Erythroblast (primary cell): Measurements from ENCODE around the gene POLR1C.
"Not testable (repeated sequence)": the region's sequence is repeated elsewhere in the genome, so short reads cannot be mapped to it uniquely, and the experiment has no call there.

ENCODE experiments used
- DNase-seq, 2 experiments: peaks; one replicate each; lab custom pipeline; 2025; lab: John Stamatoyannopoulos, UW
- GATA1 ChIP-seq: IDR thresholded peaks from 2 replicates; pipeline ENCODE4 v1.6.1; 2011; ENCODE audit warnings: low read depth, mild to moderate bottlenecking, control low read depth, low read length, moderate library complexity
- POLR2A ChIP-seq: IDR thresholded peaks from 2 replicates; pipeline ENCODE4 v1.6.1; 2011; ENCODE audit warnings: mild to moderate bottlenecking, low read length

The POLR1C gene

DNA sequence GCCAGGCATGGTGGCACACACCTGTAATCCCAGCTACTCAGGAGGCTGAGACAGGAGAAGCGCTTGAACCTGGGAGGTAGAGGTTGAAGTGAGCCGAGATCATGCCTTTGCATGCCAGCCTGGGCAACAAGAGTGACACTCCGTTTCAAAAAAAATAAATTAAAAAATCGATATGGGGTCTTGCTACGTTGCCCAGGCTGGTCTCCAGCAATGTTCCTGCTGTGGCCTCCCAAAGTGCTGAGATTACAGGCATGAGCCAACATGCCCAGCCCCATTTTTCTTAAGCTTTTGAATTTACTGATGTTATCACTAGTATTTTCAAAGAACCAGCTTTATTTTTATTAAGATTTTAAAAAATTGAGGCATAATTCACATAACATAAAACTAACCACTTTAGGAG lies 23.6 kb downstream of the POLR1C start:
- no peak for DNase-seq
- TF ChIP-seq POLR2A (no peak), GATA1 (no peak)

DNA sequence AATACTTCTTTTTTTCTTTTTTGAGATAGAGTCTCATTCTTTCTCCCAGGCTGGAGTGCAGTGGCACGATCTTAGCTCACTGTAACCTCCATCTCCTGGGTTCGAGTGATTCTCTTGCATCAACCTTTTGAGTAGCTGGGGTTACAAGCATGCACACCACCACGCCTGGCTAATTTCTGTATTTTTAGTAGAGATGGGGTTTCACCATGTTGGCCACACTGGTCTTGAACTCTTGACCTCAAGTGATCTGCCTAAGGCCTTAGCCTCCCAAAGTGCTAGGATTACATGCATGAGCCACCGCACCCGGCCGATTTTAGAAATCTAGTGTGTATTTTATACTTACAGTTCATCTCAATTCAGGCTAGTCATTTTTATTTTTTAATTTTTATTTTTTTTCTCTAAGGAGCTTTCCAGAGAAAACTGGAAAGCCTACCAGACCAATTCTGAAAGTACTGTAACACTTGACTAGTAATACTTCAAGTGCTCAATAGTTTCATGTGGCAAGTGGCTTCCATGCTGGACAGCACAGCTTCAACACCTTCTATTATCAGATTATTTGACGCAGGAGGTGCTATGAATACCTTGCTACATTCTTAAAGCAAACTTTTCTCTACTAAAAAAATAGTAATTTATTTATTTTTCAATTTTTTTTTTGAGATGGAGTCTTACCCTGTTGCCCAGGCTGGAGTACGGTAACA lies 25.0 kb downstream of the POLR1C start:
- TF ChIP-seq GATA1, result no peak
- no peak for TF ChIP-seq POLR2A
- no peak for DNase-seq

DNA sequence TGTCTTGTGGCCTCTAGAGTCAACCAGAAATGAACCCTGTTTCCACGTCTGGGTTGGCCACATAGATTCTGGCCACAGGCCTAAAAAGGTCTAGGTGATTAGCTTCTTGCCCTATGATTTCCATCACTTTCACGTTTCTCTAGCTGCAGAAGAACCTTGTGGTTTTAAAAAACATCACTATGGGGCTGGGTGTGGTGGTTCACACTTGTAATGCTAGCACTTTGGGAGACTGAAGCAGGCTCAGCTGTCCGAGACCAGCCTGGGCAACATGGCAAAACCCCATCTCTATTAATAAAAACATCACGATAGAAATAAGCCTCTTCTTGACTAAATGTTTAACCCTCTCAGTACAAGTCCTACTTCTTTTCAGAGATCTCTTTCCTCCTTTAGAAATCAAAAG lies 27.6 kb downstream of the POLR1C start:
- TF ChIP-seq GATA1 (no peak), POLR2A (no peak)
- no peak for DNase-seq

DNA sequence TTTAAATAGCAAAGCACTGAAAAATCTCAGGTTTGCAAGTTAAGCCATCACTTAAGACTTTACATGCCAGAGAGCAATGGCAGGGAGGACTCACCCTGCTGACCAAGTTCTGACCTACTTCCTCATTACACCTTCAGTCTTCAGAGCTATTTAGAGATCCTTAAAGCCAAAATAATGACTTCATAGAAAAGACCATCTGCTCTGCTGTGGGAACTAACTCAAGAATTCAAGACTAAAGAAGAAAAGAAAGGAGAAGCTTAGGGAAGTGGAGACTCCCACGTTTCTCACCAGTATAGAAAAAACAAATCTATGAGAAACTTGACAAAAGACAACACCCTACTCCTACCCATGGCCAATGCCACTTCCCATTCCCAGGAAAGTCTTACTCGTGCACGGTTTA lies 30.3 kb downstream of the POLR1C start:
- no peak for DNase-seq
- no peak for TF ChIP-seq POLR2A
- no peak for TF ChIP-seq GATA1

DNA sequence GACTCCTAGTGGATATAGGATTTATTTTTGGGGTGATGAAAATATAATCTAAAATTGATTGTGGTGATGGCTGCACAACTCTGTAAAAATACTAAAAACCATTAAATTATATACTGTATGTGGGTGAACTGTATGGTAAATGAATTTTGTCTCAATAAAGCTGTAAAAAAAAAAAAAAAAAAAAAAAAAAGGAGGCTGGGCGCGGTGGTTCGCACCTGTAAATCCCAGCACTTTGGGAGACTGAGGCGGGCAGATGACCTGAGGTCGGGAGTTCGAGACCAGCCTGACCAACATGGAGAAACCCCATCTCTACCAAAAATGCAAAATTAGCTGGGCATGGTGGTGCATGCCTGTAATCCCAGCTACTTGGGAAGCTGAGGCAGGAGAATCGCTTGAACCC lies 40.7 kb downstream of the POLR1C start:
- not testable (repeated sequence) for DNase-seq

DNA sequence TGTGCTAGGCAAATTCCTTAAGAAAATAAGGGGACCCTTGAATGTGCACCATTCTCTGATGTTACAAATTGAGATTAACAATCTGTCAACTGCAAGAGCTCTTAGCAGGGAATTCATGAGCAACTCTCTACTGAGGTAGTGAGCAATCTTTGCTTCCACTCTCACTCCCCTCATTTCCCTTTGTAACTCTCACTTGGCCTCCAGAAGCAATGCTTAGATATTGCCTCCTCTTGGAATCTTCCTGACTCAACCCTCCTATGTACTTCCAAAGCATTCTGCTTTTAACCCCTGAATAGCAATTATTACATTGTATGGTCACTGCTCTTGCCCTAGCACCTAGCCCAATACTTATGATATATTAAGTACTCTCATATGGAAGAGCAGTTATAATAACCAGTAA lies 42.4 kb downstream of the POLR1C start:
- TF ChIP-seq GATA1, result no peak
- no peak for TF ChIP-seq POLR2A
- DNase-seq, result no peak

DNA sequence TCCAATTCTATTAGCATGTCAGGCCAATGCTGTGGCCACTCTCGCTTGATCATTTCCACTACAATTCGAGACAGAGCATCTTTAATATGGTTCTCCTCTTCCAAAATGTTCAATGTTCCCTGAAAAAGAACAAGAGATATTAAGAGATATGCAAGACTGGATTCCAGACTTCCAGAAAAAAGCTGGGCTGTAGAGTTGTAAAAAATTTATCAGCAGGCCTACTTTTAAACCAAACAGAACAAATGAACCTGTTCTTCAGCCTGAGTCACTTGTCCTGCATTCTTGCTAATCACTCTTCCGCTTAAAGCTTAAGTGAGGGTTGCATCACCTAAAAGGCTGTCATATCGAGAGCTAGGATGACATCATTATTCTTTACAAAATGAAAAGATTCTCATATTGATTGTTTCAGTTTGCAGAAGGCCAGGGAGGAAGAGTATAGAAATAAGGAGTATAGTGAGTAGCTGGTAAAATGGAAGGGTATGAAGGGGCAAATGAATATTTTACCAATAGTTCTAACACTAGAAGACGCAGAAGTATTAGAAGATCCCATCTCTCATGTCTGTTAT lies 54.1 kb downstream of the POLR1C start:
- peak; percentile 24 to 73 for DNase-seq
- TF ChIP-seq GATA1 (no peak), POLR2A (no peak)
